ENCODE results near the gene ADCY2.

GRCh38 chr5:7680260-7680659 is 284.3 kb downstream of the ADCY2 start:
- TF ChIP-seq CTCF (IDR thresholded peaks at IDR 0.05) (no peak), POLR2A (IDR thresholded peaks at IDR 0.05) (no peak)

Data from esophagus squamous epithelium (tissue), 4 donors.